MCF 10A (cell line): ENCODE data around the gene FGD5. TPM values are rescaled to one million over a fixed set of nuclear protein-coding genes. Genes with fewer than 3 reads are reported as not detected.

Experiments
- BruUV-seq: library from RNA; stranded (reverse); fragments of 400-500 nt; replicated peaks from 2 replicates; lab custom pipeline; 2021; lab: Mats Ljungman, UMichigan
- CTCF ChIA-PET: fragments of 300-600 bp; sonication (Branson Sonifier 250); formaldehyde crosslinking; extraction: SDS; loops from one replicate; lab custom pipeline; 2021; ENCODE audit warnings: antibody characterized with exemption, inconsistent platforms; lab: Yijun Ruan, JAX
- POLR2A ChIA-PET: fragments of 300-600, 350-650 bp; sonication (Branson Sonifier 250); formaldehyde crosslinking; extraction: SDS; loops from one replicate; lab custom pipeline; 2020; ENCODE audit warnings: antibody characterized with exemption, inconsistent platforms; lab: Yijun Ruan, JAX
- DNase-seq: peaks from one replicate; pipeline ENCODE4 v3.0.0-alpha.2; 2018; ENCODE audit not compliant: unreplicated experiment
- H3K27ac Mint-ChIP-seq: one replicate; pipeline ENCODE4 v1.8.0; 2022; ENCODE audit warnings: mild to moderate bottlenecking, low read depth, mixed read lengths; ENCODE audit not compliant: unreplicated experiment
- H3K27me3 Mint-ChIP-seq: one replicate; pipeline ENCODE4 v1.8.0; 2022; ENCODE audit warnings: mixed read lengths; ENCODE audit not compliant: insufficient read depth, unreplicated experiment
- H3K36me3 Mint-ChIP-seq: one replicate; pipeline ENCODE4 v1.8.0; 2022; ENCODE audit warnings: mild to moderate bottlenecking, moderate library complexity, mixed read lengths; ENCODE audit not compliant: insufficient read depth, unreplicated experiment
- H3K4me1 Mint-ChIP-seq: one replicate; pipeline ENCODE4 v1.8.0; 2022; ENCODE audit warnings: mixed read lengths; ENCODE audit not compliant: insufficient read depth, unreplicated experiment
- H3K4me3 Mint-ChIP-seq: one replicate; pipeline ENCODE4 v1.8.0; 2022; ENCODE audit warnings: mild to moderate bottlenecking, moderate library complexity, mixed read lengths; ENCODE audit not compliant: unreplicated experiment
- H3K9me3 Mint-ChIP-seq: one replicate; pipeline ENCODE4 v1.8.0; 2022; ENCODE audit warnings: mixed read lengths; ENCODE audit not compliant: unreplicated experiment
- intact Hi-C: fragments of 100-400 bp; cut with micrococcal nuclease; formaldehyde crosslinking; loops from 2 replicates; pipeline ENCODE4 v1.14.1; 2022
- total RNA-seq: library from RNA; stranded (reverse); gene quantifications from 2 replicates; pipeline ENCODE4 v1.2.3, GENCODE V29; 2022
- TF ChIP-seq, protein P1 (sequence below): fragments of 200-600 bp; IDR thresholded peaks from one replicate; pipeline ENCODE4 v1.8.0; 2022; ENCODE audit warnings: antibody characterized with exemption, mild to moderate bottlenecking; ENCODE audit not compliant: unreplicated experiment

The FGD5 gene
- total RNA-seq, 1 experiment from 2014 or later = not detected

DNA sequence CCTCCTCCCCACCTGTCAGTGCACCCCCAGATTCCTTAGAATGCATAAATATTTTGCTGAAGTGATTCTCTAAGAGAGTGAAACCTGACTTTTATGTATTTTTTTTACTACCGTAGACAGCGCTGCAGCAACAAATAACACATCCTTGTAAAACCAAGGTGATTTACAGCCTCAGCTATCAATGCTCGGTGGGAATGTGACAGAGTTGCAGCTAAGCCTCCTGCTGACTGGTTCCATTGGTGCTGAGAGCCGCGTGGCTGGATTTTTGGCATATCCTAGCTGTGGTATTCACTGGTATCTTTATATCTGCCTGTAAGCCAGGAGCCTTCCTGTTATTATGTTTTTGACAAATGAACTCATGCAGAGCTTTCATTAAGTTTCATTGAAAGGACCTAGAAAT lies 11.0 kb downstream of the FGD5 start:
- TF ChIP-seq, protein P1, sequence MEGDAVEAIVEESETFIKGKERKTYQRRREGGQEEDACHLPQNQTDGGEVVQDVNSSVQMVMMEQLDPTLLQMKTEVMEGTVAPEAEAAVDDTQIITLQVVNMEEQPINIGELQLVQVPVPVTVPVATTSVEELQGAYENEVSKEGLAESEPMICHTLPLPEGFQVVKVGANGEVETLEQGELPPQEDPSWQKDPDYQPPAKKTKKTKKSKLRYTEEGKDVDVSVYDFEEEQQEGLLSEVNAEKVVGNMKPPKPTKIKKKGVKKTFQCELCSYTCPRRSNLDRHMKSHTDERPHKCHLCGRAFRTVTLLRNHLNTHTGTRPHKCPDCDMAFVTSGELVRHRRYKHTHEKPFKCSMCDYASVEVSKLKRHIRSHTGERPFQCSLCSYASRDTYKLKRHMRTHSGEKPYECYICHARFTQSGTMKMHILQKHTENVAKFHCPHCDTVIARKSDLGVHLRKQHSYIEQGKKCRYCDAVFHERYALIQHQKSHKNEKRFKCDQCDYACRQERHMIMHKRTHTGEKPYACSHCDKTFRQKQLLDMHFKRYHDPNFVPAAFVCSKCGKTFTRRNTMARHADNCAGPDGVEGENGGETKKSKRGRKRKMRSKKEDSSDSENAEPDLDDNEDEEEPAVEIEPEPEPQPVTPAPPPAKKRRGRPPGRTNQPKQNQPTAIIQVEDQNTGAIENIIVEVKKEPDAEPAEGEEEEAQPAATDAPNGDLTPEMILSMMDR = no peak
- Mint-ChIP-seq H3K27ac (no peak overlapping the region), H3K27me3 (peaks cover 93% of the 10 kb centered on the region), H3K9me3 (no peaks in the 10 kb centered on the region), H3K36me3 (no peaks in the 10 kb centered on the region), H3K4me1 (no peaks in the 10 kb centered on the region), H3K4me3 (no peak overlapping the region)
- ChIA-PET CTCF (interaction anchor here (0.6 kb wide), 1 partner anchor 68 kb away, joined by 3 read pairs; no protein-coding TSS in a partner anchor), POLR2A (interaction anchor here (0.6 kb wide), 1 partner anchor 1150 kb away, joined by 3 read pairs; no protein-coding TSS in a partner anchor)
- no peak for DNase-seq
- intact Hi-C loops = no loop called here
- BruUV-seq = no TSS peak

DNA sequence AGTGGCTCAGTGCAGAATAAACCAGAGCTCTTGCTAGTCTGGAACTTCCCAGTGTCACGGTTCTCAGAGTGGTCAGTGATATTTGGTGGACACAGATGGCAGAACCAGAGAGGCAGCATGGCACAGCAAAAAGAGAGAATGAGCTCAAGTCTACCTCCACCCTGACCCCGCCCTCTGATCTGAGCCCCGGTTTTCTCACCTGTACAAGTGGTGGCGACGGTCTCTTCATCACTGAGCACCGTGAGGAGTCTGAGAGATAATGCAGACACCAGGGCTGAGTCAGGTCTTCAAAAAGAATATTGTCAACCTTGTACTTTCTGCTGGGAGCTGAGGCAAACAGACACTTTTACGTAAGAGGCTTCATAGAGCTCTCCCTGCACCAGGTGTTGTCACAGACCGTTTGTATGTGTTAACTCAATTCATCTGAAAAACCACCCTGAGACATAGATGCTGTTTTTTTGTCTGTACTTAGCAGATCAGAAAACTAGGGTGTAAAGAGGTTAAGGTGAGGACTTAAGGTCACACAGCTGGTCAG lies 13.2 kb downstream of the FGD5 start:
- H3K9me3 Mint-ChIP-seq = no peaks in the 10 kb centered on the region
- ChIA-PET POLR2A (no interaction called here), CTCF (interaction anchor here (0.5 kb wide), 1 partner anchor 63 kb away, joined by 3 read pairs; no protein-coding TSS in a partner anchor)
- intact Hi-C loops = no loop called here
- H3K4me1 Mint-ChIP-seq = no peaks in the 10 kb centered on the region
- no peaks in the 10 kb centered on the region for H3K36me3 Mint-ChIP-seq
- TF ChIP-seq, protein P1 = no peak
- no TSS peak for BruUV-seq
- H3K4me3 Mint-ChIP-seq = no peak overlapping the region
- no peak for DNase-seq
- peaks cover 93% of the 10 kb centered on the region for H3K27me3 Mint-ChIP-seq
- H3K27ac Mint-ChIP-seq = no peak overlapping the region

DNA sequence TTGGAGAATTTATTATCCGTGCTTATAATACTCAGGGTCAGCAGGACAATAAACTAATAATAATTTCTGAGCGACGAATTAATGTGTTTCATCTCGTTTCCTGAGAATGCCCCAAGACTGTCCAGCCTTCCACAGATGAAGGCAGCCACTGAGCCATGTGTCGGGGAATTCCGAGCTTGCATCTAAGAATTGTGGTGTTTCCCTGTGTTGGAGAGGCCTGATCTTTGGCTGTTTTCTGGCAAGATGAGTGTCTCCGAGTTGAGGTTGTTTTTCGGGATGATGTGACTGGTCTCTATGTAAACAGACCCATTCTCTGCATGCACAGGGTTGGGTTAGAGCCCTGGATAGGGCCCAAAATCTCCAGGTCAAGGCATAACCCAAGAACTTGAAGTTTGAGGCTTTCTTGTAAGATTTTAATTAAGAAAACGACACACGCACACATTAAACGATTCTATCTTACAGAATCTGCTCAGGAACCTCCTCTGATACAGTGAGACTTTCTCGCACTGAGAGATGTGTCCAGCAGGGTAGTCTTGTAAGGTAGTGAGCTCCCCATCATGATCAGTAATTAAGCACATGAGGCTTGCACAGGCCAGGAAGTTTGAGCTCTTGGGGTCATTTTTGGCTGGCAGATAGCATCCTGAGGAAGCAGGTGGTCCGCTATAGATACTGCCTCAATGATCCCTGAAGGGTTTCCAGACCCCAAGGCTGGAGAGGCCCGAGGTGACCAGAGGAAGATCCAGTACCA lies 14.4 kb downstream of the FGD5 start:
- BruUV-seq = no TSS peak
- Mint-ChIP-seq H3K9me3 (no peaks in the 10 kb centered on the region), H3K36me3 (no peaks in the 10 kb centered on the region), H3K4me3 (no peak overlapping the region), H3K27me3 (peaks cover 88% of the 10 kb centered on the region), H3K4me1 (no peaks in the 10 kb centered on the region), H3K27ac (no peak overlapping the region)
- ChIA-PET POLR2A (no interaction called here), CTCF (no interaction called here)
- TF ChIP-seq, protein P1 = no peak
- intact Hi-C loops = no loop called here
- DNase-seq = no peak

DNA sequence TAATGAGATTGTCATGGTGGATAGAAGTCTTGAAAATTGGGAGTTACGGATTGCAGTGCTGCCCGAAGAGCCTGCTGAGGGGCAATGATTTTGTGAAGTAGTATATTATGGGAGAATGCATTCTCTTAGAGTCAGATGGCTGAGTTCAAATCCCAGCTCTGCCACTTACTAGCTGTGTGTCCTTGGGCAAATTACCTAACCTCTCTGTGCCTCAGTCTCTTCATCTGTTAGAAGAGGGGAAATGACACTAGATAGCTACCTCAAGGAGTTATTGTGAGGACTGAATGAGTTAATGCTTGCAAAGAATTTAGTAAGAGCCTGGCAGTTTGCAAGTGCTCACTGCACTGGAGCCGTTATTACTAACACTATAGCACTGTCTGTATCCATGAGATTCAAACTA lies 15.4 kb downstream of the FGD5 start:
- no peaks in the 10 kb centered on the region for H3K4me1 Mint-ChIP-seq
- H3K36me3 Mint-ChIP-seq = no peaks in the 10 kb centered on the region
- CTCF ChIA-PET = no interaction called here
- H3K27me3 Mint-ChIP-seq = peaks cover 87% of the 10 kb centered on the region
- intact Hi-C loops = no loop called here
- no peak overlapping the region for H3K4me3 Mint-ChIP-seq
- H3K9me3 Mint-ChIP-seq = no peaks in the 10 kb centered on the region
- DNase-seq = no peak
- POLR2A ChIA-PET = no interaction called here
- BruUV-seq = no TSS peak
- no peak overlapping the region for H3K27ac Mint-ChIP-seq
- TF ChIP-seq, protein P1 = no peak
